C4-2B (cell line): Measurements from ENCODE around the gene CXorf65.
A peak's percentile ranks its signal among the peaks of the same experiment; 100 is the strongest.

ENCODE experiments used
- H3K27ac ChIP-seq: fragments of 450-650 bp; 2 replicates; pipeline ENCODE4 v1.5.1; 2017
- CTCF ChIP-seq: fragments of 450-650 bp; conservative IDR thresholded peaks from 2 replicates; pipeline ENCODE4 v1.5.1; 2017; ENCODE audit warnings: mild to moderate bottlenecking
- ZFX ChIP-seq: fragments of 450-650 bp; IDR thresholded peaks from 2 replicates; pipeline ENCODE4 v1.6.1; 2017

CXorf65 gene

GRCh38 chrX:71098302-71098701 is 8.2 kb downstream of the CXorf65 start:
- no peak for TF ChIP-seq ZFX
- peak; percentile 39 for TF ChIP-seq CTCF

DNA sequence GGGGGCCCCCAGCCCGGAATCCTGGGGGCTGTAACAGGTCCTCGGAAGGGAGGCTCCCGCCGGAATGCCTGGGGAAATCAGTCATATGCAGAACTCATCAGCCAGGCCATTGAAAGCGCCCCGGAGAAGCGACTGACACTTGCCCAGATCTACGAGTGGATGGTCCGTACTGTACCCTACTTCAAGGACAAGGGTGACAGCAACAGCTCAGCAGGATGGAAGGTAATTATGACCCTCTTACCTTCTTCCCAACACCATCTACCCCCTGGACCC is 9.8 kb downstream of the CXorf65 start:
- TF ChIP-seq CTCF (no peak), ZFX (no peak)
- peak overlapping the region; percentile 46 for H3K27ac ChIP-seq

More at GRCh38 chrX:71098302-71098701, 8.2 kb downstream of the CXorf65 start:
- no peak overlapping the region for H3K27ac ChIP-seq

- no peak for TF ChIP-seq CTCF
- no peak for TF ChIP-seq ZFX
- H3K27ac ChIP-seq: peak overlapping the region; percentile 46
Observed at GRCh38 chrX:71095981-71096759, 10.4 kb downstream of the CXorf65 start.

DNA sequence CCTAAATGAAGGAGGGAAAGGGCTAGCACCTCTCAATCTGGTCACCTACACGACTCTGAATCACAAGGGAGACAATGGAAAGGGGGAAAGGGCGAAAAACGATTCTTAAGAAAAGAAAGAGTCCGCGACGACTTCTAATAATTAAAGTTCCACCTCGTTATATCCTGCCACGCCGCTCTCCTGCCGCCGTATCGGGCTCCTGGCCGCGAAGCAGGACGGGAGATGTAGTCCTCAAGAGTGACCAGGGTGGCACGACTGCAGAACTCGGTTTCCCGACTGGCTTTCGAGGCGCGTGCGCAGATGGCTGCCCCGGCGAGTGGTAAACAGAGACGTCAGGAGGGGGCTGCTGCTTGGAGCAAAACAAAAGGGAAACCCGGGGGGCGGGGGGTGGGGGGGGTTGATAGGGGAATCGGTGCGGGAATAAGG is 11.0 kb downstream of the CXorf65 start, which contains the start of gene FOXO4:
FOXO4 (plus strand) TSS at position 297 of the 426 bp plus-strand sequence. CDS start 678 bp downstream, outside the sequence.
- H3K27ac ChIP-seq: peak within 1 kb of the TSS; percentile 46

GRCh38 chrX:71095033-71095432 is 11.5 kb downstream of the CXorf65 start:
- H3K27ac ChIP-seq: peak overlapping the region; percentile 46

More for the DNA sequence above, 11.0 kb downstream of the CXorf65 start, which contains the start of gene FOXO4:
- TF ChIP-seq CTCF (no peak), ZFX (no peak)

DNA sequence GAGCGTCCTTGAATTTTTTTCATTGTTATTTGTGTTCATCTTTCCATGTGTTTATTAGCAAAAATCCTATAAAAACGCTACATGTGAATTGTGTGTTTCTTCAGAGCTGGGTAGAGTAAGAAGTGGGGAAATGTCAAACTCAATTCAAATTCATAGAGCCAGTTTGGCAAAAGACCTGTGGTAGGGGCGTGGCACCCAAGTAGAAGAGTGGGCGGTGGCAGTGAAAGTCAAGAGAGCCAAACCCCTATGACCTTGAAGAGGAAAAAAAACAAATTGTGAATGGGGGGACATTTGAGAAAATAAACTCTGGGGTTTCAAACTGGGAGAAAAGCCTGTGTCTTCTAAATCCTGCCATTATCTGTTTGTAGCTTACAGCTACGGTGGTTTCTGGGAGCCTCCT is 15.3 kb downstream of the CXorf65 start:
- no peak overlapping the region for H3K27ac ChIP-seq
- TF ChIP-seq CTCF: no peak
- TF ChIP-seq ZFX: no peak

More at GRCh38 chrX:71095033-71095432, 11.5 kb downstream of the CXorf65 start:
- TF ChIP-seq ZFX: no peak
- TF ChIP-seq CTCF: no peak

- H3K27ac ChIP-seq: no peak overlapping the region
- TF ChIP-seq CTCF (no peak), ZFX (no peak)
Observed at GRCh38 chrX:71085900-71086299, 20.6 kb downstream of the CXorf65 start.
